ENCODE results near the gene ZNF75A. TPM values are rescaled to one million over a fixed set of nuclear protein-coding genes. Genes with fewer than 3 reads are reported as not detected.
A peak's percentile ranks its signal among the peaks of the same experiment; 100 is the strongest.

The ZNF75A gene
- total and polyA plus RNA-seq, 3 experiments from 2014 or later = 22.7 to 42.0 (median 37.9) TPM

DNA sequence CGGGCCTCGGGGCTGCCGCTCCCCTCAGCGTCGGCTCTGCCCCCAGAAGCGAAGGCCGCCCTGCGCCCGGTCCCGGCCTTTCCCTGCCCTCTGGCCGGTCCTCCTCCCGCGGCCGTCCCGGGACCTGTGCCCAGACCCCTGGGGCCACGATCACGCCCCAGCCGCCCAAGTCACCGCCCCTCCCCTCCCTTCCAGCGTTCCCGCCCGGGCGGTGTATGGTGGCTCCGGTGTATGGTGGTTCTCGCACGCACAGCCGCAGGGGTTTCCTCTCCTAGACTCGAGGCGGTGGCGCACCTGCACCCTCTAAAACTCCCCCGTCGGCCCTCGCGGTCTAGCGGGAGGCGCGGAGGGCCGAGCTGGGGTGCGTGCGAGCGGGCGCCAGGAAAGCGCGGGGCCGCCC is 10.1 kb upstream of the ZNF75A start:
- CTCF ChIA-PET = no interaction called here
- H3K9me3 ChIP-seq (ENCODE audit: low read length) = peaks cover 35% of the 10 kb centered on the region
- DNase-seq = no peak

GRCh38 chr16:3295783-3296182 is 9.5 kb upstream of the ZNF75A start:
- CTCF ChIA-PET = no interaction called here
- no peaks in the 10 kb centered on the region for H3K27me3 Mint-ChIP-seq
- Histone ChIP-seq H3K4me1 (ENCODE audit: insufficient read depth, low read length) (no peaks in the 10 kb centered on the region), H3K27me3 (ENCODE audit: insufficient read depth, low read length, poor library complexity, severe bottlenecking) (no peaks in the 10 kb centered on the region), H3K9me3 (ENCODE audit: low read length) (peaks cover 29% of the 10 kb centered on the region), H3K27ac (ENCODE audit: low read depth, low read length) (no peak overlapping the region), H3K36me3 (ENCODE audit: insufficient read depth, low read length) (peaks cover 13% of the 10 kb centered on the region), H3K4me3 (ENCODE audit: low read length) (no peak overlapping the region)
- H3K4me1 Mint-ChIP-seq = peaks cover 5 to 12% (median 7%) of the 10 kb centered on the region in 3 donors
- peaks cover 29 to 69% (median 62%) of the 10 kb centered on the region in 3 donors for H3K36me3 Mint-ChIP-seq
- DNase-seq = no peak
- peak overlapping the region in 1 of 8 donors; percentile 13 for H3K27ac Mint-ChIP-seq
- H3K9me3 Mint-ChIP-seq = peaks cover 23 to 81% (median 72%) of the 10 kb centered on the region in 5 donors
- POLR2A ChIA-PET = no interaction called here
- H3K4me3 Mint-ChIP-seq = no peak overlapping the region

More for the DNA sequence above, 10.1 kb upstream of the ZNF75A start:
- no peaks in the 10 kb centered on the region for H3K27me3 Mint-ChIP-seq
- peaks cover 29 to 69% (median 62%) of the 10 kb centered on the region in 3 donors for H3K36me3 Mint-ChIP-seq
- H3K9me3 Mint-ChIP-seq = peaks cover 26 to 81% (median 73%) of the 10 kb centered on the region in 5 donors
- H3K36me3 ChIP-seq (ENCODE audit: insufficient read depth, low read length) = peaks cover 19% of the 10 kb centered on the region
- no peak overlapping the region for H3K27ac Mint-ChIP-seq
- no peak overlapping the region for H3K4me3 Mint-ChIP-seq
- H3K27me3 ChIP-seq (ENCODE audit: insufficient read depth, low read length, poor library complexity, severe bottlenecking) = no peaks in the 10 kb centered on the region
- POLR2A ChIA-PET = no interaction called here
- H3K4me1 ChIP-seq (ENCODE audit: insufficient read depth, low read length) = no peaks in the 10 kb centered on the region
- H3K4me1 Mint-ChIP-seq = peaks cover 5 to 12% (median 7%) of the 10 kb centered on the region in 3 donors
- no peak overlapping the region for H3K4me3 ChIP-seq (ENCODE audit: low read length)
- H3K27ac ChIP-seq (ENCODE audit: low read depth, low read length) = no peak overlapping the region

DNA sequence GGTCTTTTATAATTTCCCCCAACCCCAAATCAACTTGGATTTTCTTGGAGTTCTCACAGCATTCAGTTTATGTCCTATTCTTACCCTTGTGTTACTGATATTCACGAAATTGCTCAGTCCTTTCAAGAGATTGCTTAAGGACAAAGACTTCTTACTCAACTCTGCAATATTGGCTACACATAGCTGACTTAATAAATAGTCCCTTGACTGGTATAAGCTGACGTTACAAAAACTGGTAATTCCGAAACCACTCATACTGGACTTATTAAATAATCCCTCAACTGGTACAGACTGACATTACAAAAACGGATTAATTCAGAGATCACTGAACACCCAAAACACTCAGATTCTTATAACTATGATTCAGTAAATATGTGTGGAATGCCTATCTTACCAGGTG is 927 bp upstream of the ZNF75A start:
- Mint-ChIP-seq H3K4me1 (peaks cover 16 to 38% (median 24%) of the 10 kb centered on the region in 3 donors), H3K9me3 (peaks cover 13 to 53% (median 48%) of the 10 kb centered on the region in 5 donors), H3K27ac (peak overlapping the region in 7 of 8 donors; percentile 21 to 90 (median 87)), H3K36me3 (peaks cover 26 to 61% (median 53%) of the 10 kb centered on the region in 3 donors), H3K4me3 (peak overlapping the region; percentile 79 to 93 (median 85)), H3K27me3 (no peaks in the 10 kb centered on the region)
- H3K4me3 ChIP-seq (ENCODE audit: low read length) = peak overlapping the region; percentile 72
- H3K36me3 ChIP-seq (ENCODE audit: insufficient read depth, low read length) = peaks cover 14% of the 10 kb centered on the region
- no peaks in the 10 kb centered on the region for H3K27me3 ChIP-seq (ENCODE audit: insufficient read depth, low read length, poor library complexity, severe bottlenecking)
- ChIA-PET POLR2A (interaction anchor here (0.6 to 3.0 kb wide), 6 partner anchors 12 to 456 kb away, joined by 3 to 21 read pairs (median 6); partner anchors contain the start of genes ZNF174, ZNF263 and ZSCAN32), CTCF (interaction anchor here (1.1 to 1.5 kb wide), 2 partner anchors 19 to 21 kb away, joined by 3 to 5 read pairs; partner anchors contain the start of gene ZNF263)
- H3K4me1 ChIP-seq (ENCODE audit: insufficient read depth, low read length) = peaks cover 18% of the 10 kb centered on the region
- H3K9me3 ChIP-seq (ENCODE audit: low read length) = peaks cover 20% of the 10 kb centered on the region
- no peak overlapping the region for H3K27ac ChIP-seq (ENCODE audit: low read depth, low read length)
- DNase-seq = no peak

DNA sequence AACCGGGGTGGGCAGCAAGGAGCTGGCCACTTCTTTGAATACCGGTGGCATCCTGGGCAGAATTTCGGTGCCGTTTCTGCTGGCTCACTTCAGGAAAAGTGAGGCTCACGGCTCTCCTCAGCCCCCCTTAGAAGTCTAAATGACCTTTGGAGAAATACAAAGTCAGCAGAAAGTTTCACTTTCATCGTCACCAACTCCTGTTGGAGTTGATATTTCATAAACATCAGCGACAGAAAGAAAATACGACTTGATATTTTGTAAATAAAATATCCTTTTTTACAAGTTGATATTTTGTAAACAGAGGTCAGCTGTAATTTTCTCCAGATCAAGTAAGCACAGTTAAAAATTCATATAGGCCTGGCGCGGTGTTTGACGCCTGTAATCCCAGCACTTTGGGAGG is 781 bp downstream of the ZNF75A start:
- ChIA-PET POLR2A (interaction anchor here (0.6 to 3.0 kb wide), 10 partner anchors 10 to 195 kb away, joined by 3 to 21 read pairs (median 4); partner anchors contain the start of genes CLUAP1, ZNF174, ZNF263 and ZSCAN32), CTCF (interaction anchor here (0.9 to 1.8 kb wide), 4 partner anchors 11 to 95 kb away, joined by 3 to 6 read pairs (median 3); partner anchors contain the start of genes ZNF174, ZNF263 and ZSCAN32)
- Histone ChIP-seq H3K27me3 (ENCODE audit: insufficient read depth, low read length, poor library complexity, severe bottlenecking) (no peaks in the 10 kb centered on the region), H3K36me3 (ENCODE audit: insufficient read depth, low read length) (peaks cover 14% of the 10 kb centered on the region), H3K27ac (ENCODE audit: low read depth, low read length) (no peak overlapping the region), H3K4me3 (ENCODE audit: low read length) (peak overlapping the region; percentile 72), H3K4me1 (ENCODE audit: insufficient read depth, low read length) (peaks cover 18% of the 10 kb centered on the region), H3K9me3 (ENCODE audit: low read length) (peaks cover 19% of the 10 kb centered on the region)
- peaks cover 18 to 57% (median 46%) of the 10 kb centered on the region in 3 donors for H3K36me3 Mint-ChIP-seq
- H3K27ac Mint-ChIP-seq = peak overlapping the region in 7 of 8 donors; percentile 63 to 89 (median 79)
- no peaks in the 10 kb centered on the region for H3K27me3 Mint-ChIP-seq
- peaks cover 12 to 53% (median 47%) of the 10 kb centered on the region in 5 donors for H3K9me3 Mint-ChIP-seq
- peaks cover 16 to 38% (median 24%) of the 10 kb centered on the region in 3 donors for H3K4me1 Mint-ChIP-seq
- no peak for DNase-seq
- peak overlapping the region; percentile 76 to 93 (median 85) for H3K4me3 Mint-ChIP-seq

DNA sequence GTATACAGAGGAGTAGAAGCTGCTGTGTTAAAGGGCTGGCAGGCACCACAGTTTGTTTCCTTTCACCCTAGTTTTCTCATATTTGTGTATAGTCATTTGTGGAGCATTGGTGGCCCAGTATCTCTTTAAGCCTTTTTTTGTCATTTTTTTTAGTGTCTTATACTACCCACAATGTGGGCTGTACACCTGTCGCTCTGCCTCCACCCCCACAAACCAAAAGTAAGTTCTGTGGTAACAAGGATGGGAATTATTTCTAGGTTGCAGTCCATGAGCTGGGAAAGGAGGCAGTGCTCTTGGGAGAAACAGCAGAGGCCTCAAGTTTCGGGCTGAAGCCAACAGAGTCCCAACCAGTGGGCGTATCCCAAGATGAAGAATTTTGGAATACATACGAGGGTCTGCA is 6.2 kb downstream of the ZNF75A start:
- peaks cover 5% of the 10 kb centered on the region for H3K4me1 ChIP-seq (ENCODE audit: insufficient read depth, low read length)
- H3K27ac ChIP-seq (ENCODE audit: low read depth, low read length) = no peak overlapping the region
- DNase-seq = no peak
- Mint-ChIP-seq H3K9me3 (peaks cover 28 to 84% (median 74%) of the 10 kb centered on the region in 5 donors), H3K27me3 (no peaks in the 10 kb centered on the region), H3K4me1 (peaks cover 4 to 16% (median 13%) of the 10 kb centered on the region in 3 donors), H3K36me3 (peaks cover 45 to 82% (median 81%) of the 10 kb centered on the region in 3 donors), H3K4me3 (no peak overlapping the region), H3K27ac (no peak overlapping the region)
- ChIA-PET CTCF (no interaction called here), POLR2A (no interaction called here)
- no peak overlapping the region for H3K4me3 ChIP-seq (ENCODE audit: low read length)
- H3K27me3 ChIP-seq (ENCODE audit: insufficient read depth, low read length, poor library complexity, severe bottlenecking) = no peaks in the 10 kb centered on the region
- H3K9me3 ChIP-seq (ENCODE audit: low read length) = peaks cover 52% of the 10 kb centered on the region
- H3K36me3 ChIP-seq (ENCODE audit: insufficient read depth, low read length) = peaks cover 35% of the 10 kb centered on the region

DNA sequence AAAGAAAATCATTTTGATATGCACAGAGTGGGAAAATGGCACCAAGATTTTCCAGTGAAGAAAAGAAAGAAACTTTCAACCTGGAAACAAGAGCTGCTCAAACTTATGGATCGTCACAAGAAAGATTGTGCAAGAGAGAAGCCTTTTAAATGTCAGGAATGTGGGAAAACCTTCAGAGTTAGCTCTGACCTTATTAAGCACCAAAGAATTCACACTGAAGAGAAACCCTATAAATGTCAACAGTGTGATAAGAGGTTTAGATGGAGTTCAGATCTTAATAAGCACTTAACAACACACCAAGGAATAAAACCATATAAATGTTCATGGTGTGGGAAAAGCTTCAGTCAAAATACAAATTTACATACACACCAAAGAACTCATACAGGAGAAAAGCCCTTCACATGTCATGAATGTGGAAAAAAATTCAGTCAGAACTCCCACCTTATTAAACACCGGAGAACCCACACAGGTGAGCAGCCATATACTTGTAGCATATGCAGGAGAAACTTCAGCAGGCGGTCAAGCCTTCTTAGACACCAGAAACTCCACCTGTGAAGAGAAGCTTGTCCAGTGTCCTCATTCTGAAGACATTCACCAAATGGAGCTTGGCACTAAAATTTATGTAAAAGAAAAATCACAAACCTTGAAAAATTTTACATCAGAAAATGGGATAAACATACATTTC is 12.2 kb downstream of the ZNF75A start:
- DNase-seq = no peak
- Histone ChIP-seq H3K4me3 (ENCODE audit: low read length) (peak overlapping the region; percentile 30), H3K4me1 (ENCODE audit: insufficient read depth, low read length) (no peaks in the 10 kb centered on the region), H3K9me3 (ENCODE audit: low read length) (peaks cover 82% of the 10 kb centered on the region), H3K27me3 (ENCODE audit: insufficient read depth, low read length, poor library complexity, severe bottlenecking) (no peaks in the 10 kb centered on the region), H3K27ac (ENCODE audit: low read depth, low read length) (no peak overlapping the region), H3K36me3 (ENCODE audit: insufficient read depth, low read length) (peaks cover 39% of the 10 kb centered on the region)
- peaks cover 46 to 76% (median 72%) of the 10 kb centered on the region in 3 donors for H3K36me3 Mint-ChIP-seq
- POLR2A ChIA-PET = interaction anchor here (2.0 kb wide), 1 partner anchor 12 kb away, joined by 5 read pairs; the partner anchor contains the start of genes TIGD7 and ZNF75A
- no peaks in the 10 kb centered on the region for H3K4me1 Mint-ChIP-seq
- no peak overlapping the region for H3K27ac Mint-ChIP-seq
- H3K27me3 Mint-ChIP-seq = no peaks in the 10 kb centered on the region
- CTCF ChIA-PET = interaction anchor here (1.4 kb wide), 1 partner anchor 12 kb away, joined by 3 read pairs; the partner anchor contains the start of gene ZNF75A
- peaks cover 43 to 96% (median 87%) of the 10 kb centered on the region in 5 donors for H3K9me3 Mint-ChIP-seq
- H3K4me3 Mint-ChIP-seq = no peak overlapping the region

DNA sequence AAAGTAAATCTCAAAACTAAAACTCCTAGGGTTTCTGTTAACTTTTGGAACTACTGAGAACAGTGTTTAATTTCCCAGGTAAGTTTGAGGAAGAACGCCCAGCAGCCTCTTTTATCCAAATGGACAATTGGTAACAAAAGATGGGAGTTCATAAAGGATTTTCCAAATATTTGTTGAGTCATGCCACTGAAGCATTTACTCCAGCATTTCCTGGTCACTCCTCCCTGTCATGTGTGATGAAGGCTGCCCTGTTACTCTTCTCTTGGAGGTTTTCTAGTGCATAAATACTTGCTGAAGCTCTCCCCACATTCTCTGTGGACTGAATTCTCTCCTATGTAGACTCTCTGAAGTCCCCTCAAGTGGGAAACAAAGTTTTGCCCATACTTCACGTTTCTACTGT is 16.5 kb downstream of the ZNF75A start:
- peaks cover 15% of the 10 kb centered on the region for H3K36me3 ChIP-seq (ENCODE audit: insufficient read depth, low read length)
- no peak overlapping the region for H3K4me3 Mint-ChIP-seq
- CTCF ChIA-PET = interaction anchor here (0.6 kb wide), 1 partner anchor 34 kb away, joined by 3 read pairs; no protein-coding TSS in a partner anchor
- H3K4me1 ChIP-seq (ENCODE audit: insufficient read depth, low read length) = no peaks in the 10 kb centered on the region
- no peak overlapping the region for H3K4me3 ChIP-seq (ENCODE audit: low read length)
- H3K27ac ChIP-seq (ENCODE audit: low read depth, low read length) = no peak overlapping the region
- H3K4me1 Mint-ChIP-seq = no peaks in the 10 kb centered on the region
- peaks cover 16 to 51% (median 31%) of the 10 kb centered on the region in 3 donors for H3K36me3 Mint-ChIP-seq
- DNase-seq = no peak
- H3K27me3 Mint-ChIP-seq = peaks cover 0 to 2% of the 10 kb centered on the region in 2 donors
- H3K27me3 ChIP-seq (ENCODE audit: insufficient read depth, low read length, poor library complexity, severe bottlenecking) = no peaks in the 10 kb centered on the region
- H3K9me3 ChIP-seq (ENCODE audit: low read length) = peaks cover 51% of the 10 kb centered on the region
- POLR2A ChIA-PET = no interaction called here
- peak overlapping the region in 1 of 8 donors; percentile 36 for H3K27ac Mint-ChIP-seq
- peaks cover 31 to 83% (median 70%) of the 10 kb centered on the region in 5 donors for H3K9me3 Mint-ChIP-seq

- H3K9me3 ChIP-seq (ENCODE audit: low read length) = peaks cover 7% of the 10 kb centered on the region
- Mint-ChIP-seq H3K36me3 (peaks cover 0 to 34% (median 1%) of the 10 kb centered on the region in 3 donors), H3K4me3 (no peak overlapping the region), H3K9me3 (peaks cover 11 to 48% (median 22%) of the 10 kb centered on the region in 5 donors), H3K27me3 (peaks cover 0 to 2% of the 10 kb centered on the region in 2 donors), H3K4me1 (no peaks in the 10 kb centered on the region), H3K27ac (no peak overlapping the region)
- CTCF ChIA-PET = no interaction called here
- no peak for DNase-seq
- H3K4me1 ChIP-seq (ENCODE audit: insufficient read depth, low read length) = no peaks in the 10 kb centered on the region
- H3K27me3 ChIP-seq (ENCODE audit: insufficient read depth, low read length, poor library complexity, severe bottlenecking) = no peaks in the 10 kb centered on the region
- no peak overlapping the region for H3K4me3 ChIP-seq (ENCODE audit: low read length)
- POLR2A ChIA-PET = no interaction called here
- no peaks in the 10 kb centered on the region for H3K36me3 ChIP-seq (ENCODE audit: insufficient read depth, low read length)
- H3K27ac ChIP-seq (ENCODE audit: low read depth, low read length) = no peak overlapping the region
Observed at GRCh38 chr16:3327514-3327913, 22.2 kb downstream of the ZNF75A start.

Measured in CD8-positive, alpha-beta memory T cell (primary cell).